ENCODE measurements around the gene CNNM1.

DNA sequence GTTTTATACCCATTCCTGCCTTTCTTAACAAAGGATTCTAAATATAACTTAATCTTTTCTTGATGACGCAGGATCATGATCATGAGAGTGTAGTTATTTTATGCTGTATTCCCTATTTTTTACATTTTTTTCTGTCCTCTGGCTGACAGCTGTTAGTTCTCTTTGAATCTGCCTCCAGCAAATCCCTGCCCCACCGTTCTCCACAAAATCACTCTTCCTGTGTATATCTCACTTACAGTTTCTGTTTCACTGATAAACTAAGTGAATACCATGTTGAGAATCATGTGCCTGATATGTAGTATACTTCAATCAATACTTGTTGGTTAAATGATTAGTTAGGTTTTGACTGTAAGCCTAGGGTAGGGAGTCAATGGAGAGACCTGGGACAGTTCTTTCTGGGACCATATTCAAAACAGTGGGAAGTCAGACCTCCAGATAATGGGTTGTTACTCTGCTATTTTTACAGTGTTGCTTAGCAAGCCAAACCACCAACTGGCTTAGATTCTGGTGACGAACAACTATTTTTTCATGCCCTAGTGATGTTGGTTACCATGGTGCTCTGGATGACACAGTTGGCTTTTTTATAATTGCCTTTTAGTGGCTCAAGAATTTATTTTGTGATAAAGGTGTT, 12.8 kb downstream of the CNNM1 start:
- TF ChIP-seq ZC3H8 (IDR thresholded peaks at IDR 0.05) (no peak), TBL1XR1 (IDR thresholded peaks at IDR 0.05; ENCODE audit: low read length in 2 of 2) (no peak), POLR2A (conservative IDR thresholded peaks at IDR 0.05) (no peak), NR2C1 (IDR thresholded peaks at IDR 0.05) (no peak), NR2C1 (tag; IDR thresholded peaks at IDR 0.05) (no peak), ZNF217 (CRISPR knock-in tag; IDR thresholded peaks at IDR 0.05) (no peak), XRCC3 (IDR thresholded peaks at IDR 0.05) (no peak), TSHZ1 (CRISPR knock-in tag; IDR thresholded peaks at IDR 0.05) (no peak), BRCA1 (IDR thresholded peaks at IDR 0.05) (no peak), BRCA1 (CRISPR knock-in tag; IDR thresholded peaks at IDR 0.05) (no peak)
- TF ChIP-seq, protein P1, sequence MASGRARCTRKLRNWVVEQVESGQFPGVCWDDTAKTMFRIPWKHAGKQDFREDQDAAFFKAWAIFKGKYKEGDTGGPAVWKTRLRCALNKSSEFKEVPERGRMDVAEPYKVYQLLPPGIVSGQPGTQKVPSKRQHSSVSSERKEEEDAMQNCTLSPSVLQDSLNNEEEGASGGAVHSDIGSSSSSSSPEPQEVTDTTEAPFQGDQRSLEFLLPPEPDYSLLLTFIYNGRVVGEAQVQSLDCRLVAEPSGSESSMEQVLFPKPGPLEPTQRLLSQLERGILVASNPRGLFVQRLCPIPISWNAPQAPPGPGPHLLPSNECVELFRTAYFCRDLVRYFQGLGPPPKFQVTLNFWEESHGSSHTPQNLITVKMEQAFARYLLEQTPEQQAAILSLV (tag; IDR thresholded peaks at IDR 0.05): no peak
- TF ChIP-seq, protein P2, sequence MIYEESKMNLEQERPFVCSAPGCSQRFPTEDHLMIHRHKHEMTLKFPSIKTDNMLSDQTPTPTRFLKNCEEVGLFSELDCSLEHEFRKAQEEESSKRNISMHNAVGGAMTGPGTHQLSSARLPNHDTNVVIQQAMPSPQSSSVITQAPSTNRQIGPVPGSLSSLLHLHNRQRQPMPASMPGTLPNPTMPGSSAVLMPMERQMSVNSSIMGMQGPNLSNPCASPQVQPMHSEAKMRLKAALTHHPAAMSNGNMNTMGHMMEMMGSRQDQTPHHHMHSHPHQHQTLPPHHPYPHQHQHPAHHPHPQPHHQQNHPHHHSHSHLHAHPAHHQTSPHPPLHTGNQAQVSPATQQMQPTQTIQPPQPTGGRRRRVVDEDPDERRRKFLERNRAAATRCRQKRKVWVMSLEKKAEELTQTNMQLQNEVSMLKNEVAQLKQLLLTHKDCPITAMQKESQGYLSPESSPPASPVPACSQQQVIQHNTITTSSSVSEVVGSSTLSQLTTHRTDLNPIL (CRISPR knock-in tag; IDR thresholded peaks at IDR 0.05): no peak
- TF ChIP-seq, protein P3, sequence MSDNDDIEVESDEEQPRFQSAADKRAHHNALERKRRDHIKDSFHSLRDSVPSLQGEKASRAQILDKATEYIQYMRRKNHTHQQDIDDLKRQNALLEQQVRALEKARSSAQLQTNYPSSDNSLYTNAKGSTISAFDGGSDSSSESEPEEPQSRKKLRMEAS (CRISPR knock-in tag; IDR thresholded peaks at IDR 0.05): no peak
